Endothelial cell (in vitro differentiated cells): ENCODE results near the gene PTPN4. TPM values are rescaled to one million over a fixed set of nuclear protein-coding genes. Genes with fewer than 3 reads are reported as not detected.

Experiments
- DNase-seq: peaks from one replicate; pipeline ENCODE4 v3.0.0; 2021; ENCODE audit warnings: low spot score
- H3K27ac Mint-ChIP-seq: one replicate; pipeline ENCODE4 v1.8.0; 2021; ENCODE audit warnings: mixed read lengths, inconsistent platforms; ENCODE audit not compliant: unreplicated experiment
- H3K27me3 Mint-ChIP-seq: one replicate; pipeline ENCODE4 v1.8.0; 2021; ENCODE audit warnings: mild to moderate bottlenecking, moderate library complexity, mixed read lengths, inconsistent platforms; ENCODE audit not compliant: unreplicated experiment
- H3K36me3 Mint-ChIP-seq: one replicate; pipeline ENCODE4 v1.8.0; 2021; ENCODE audit warnings: mild to moderate bottlenecking, low read depth, mixed read lengths, inconsistent platforms; ENCODE audit not compliant: unreplicated experiment
- H3K4me1 Mint-ChIP-seq: one replicate; pipeline ENCODE4 v1.8.0; 2021; ENCODE audit warnings: mild to moderate bottlenecking, mixed read lengths, inconsistent platforms; ENCODE audit not compliant: unreplicated experiment
- H3K4me3 Mint-ChIP-seq: one replicate; pipeline ENCODE4 v1.8.0; 2021; ENCODE audit warnings: mild to moderate bottlenecking, mixed read lengths, inconsistent platforms; ENCODE audit not compliant: unreplicated experiment
- H3K9me3 Mint-ChIP-seq: one replicate; pipeline ENCODE4 v1.8.0; 2021; ENCODE audit warnings: mixed read lengths, inconsistent platforms; ENCODE audit not compliant: unreplicated experiment
- total RNA-seq: library from RNA; stranded (reverse); fragmentation: NEBNext Ultra II Directional; extraction: Animal tissue kit (Norgen Biotek cat#: 25700); gene quantifications from one replicate; pipeline ENCODE4 v1.2.1, GENCODE V29; 2021; ENCODE audit not compliant: unreplicated experiment
- TF ChIP-seq, protein P1 (sequence below): fragments of 200-600 bp; sonication (generic); IDR thresholded peaks from one replicate; pipeline ENCODE4 v1.5.0; 2021; ENCODE audit warnings: antibody characterized with exemption; ENCODE audit not compliant: unreplicated experiment

The PTPN4 gene
- total RNA-seq, 1 donor from 2014 or later = 51.0 TPM

DNA sequence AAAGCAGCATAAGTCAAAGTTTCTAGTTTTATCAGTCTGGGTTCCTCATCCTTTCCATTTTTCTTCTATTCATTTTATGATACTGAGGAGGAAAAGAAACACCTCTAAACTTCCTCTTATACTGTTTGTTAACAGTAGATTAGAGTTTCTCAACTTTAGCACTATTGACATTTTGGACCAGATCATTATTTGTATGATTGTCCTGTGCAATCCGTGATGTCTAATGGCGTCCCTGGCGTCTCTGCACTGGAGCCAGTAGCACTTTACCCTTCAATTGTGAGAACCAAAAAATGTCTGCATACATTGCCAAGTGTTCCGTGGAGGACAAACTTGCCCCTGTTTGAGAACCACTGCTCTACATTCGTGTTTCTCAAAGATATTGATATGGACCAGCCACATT lies 25.2 kb downstream of the PTPN4 start:
- no peak for DNase-seq
- H3K9me3 Mint-ChIP-seq = no peaks in the 10 kb centered on the region
- H3K4me1 Mint-ChIP-seq = peaks cover 13% of the 10 kb centered on the region
- peaks cover 2% of the 10 kb centered on the region for H3K27me3 Mint-ChIP-seq
- H3K4me3 Mint-ChIP-seq = no peak overlapping the region
- TF ChIP-seq, protein P1, sequence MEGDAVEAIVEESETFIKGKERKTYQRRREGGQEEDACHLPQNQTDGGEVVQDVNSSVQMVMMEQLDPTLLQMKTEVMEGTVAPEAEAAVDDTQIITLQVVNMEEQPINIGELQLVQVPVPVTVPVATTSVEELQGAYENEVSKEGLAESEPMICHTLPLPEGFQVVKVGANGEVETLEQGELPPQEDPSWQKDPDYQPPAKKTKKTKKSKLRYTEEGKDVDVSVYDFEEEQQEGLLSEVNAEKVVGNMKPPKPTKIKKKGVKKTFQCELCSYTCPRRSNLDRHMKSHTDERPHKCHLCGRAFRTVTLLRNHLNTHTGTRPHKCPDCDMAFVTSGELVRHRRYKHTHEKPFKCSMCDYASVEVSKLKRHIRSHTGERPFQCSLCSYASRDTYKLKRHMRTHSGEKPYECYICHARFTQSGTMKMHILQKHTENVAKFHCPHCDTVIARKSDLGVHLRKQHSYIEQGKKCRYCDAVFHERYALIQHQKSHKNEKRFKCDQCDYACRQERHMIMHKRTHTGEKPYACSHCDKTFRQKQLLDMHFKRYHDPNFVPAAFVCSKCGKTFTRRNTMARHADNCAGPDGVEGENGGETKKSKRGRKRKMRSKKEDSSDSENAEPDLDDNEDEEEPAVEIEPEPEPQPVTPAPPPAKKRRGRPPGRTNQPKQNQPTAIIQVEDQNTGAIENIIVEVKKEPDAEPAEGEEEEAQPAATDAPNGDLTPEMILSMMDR = no peak
- peaks cover 4% of the 10 kb centered on the region for H3K36me3 Mint-ChIP-seq
- no peak overlapping the region for H3K27ac Mint-ChIP-seq

DNA sequence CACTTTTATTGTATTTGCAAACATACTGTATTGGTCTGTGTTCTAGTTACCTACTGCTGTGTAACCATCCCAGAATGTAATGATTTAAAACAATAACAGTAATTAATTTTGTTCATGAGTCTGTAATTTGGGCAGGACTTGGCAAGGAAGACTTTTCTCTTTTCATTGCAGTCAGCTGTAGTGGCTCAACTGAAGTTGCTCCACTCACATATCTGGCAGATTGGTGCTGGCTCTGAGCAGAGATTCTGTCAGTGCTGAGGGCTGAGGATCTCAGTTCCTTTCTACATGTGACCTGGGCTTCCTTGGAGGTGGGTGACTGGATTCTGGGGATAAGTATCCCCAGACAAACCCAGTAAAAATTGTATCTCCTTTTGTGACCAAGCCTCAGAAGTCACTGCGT lies 26.6 kb downstream of the PTPN4 start:
- Mint-ChIP-seq H3K27ac (no peak overlapping the region), H3K9me3 (peaks cover 6% of the 10 kb centered on the region), H3K27me3 (peaks cover 2% of the 10 kb centered on the region), H3K4me3 (no peak overlapping the region), H3K36me3 (peaks cover 14% of the 10 kb centered on the region), H3K4me1 (peaks cover 13% of the 10 kb centered on the region)
- TF ChIP-seq, protein P1 = no peak
- DNase-seq = no peak

- peaks cover 13% of the 10 kb centered on the region for H3K9me3 Mint-ChIP-seq
- no peak for DNase-seq
- peaks cover 2% of the 10 kb centered on the region for H3K27me3 Mint-ChIP-seq
- H3K27ac Mint-ChIP-seq = no peak overlapping the region
- peaks cover under 1% of the 10 kb centered on the region for H3K4me1 Mint-ChIP-seq
- H3K36me3 Mint-ChIP-seq = peaks cover 32% of the 10 kb centered on the region
- TF ChIP-seq, protein P1 = no peak
- H3K4me3 Mint-ChIP-seq = no peak overlapping the region
Observed at GRCh38 chr2:119788752-119789151, 29.0 kb downstream of the PTPN4 start.

GRCh38 chr2:119790466-119790865 lies 30.7 kb downstream of the PTPN4 start:
- no peak overlapping the region for H3K4me3 Mint-ChIP-seq
- H3K4me1 Mint-ChIP-seq = no peaks in the 10 kb centered on the region
- TF ChIP-seq, protein P1 = no peak
- no peak overlapping the region for H3K27ac Mint-ChIP-seq
- DNase-seq = no peak
- H3K9me3 Mint-ChIP-seq = peaks cover 13% of the 10 kb centered on the region
- H3K36me3 Mint-ChIP-seq = peaks cover 38% of the 10 kb centered on the region
- H3K27me3 Mint-ChIP-seq = peaks cover 2% of the 10 kb centered on the region

DNA sequence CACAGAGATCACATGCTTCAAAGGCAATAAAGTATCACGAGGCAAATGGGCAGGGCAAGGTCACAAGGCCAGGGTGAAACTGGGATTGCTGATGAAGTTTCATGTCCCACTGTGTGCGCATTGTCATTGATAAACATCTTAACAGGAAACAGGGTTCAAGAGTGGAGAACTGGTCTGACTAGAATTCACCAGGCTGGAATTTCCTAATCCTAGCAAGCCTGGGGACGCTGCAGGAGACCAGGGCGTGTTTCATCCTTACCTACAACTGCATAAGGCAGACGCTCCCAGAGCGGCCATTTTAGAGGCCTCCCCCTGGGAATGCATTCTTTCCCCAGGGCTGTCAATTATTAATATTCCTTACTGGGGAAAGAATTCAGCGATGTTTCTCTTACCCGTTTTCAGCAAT lies 33.2 kb downstream of the PTPN4 start:
- no peaks in the 10 kb centered on the region for H3K4me1 Mint-ChIP-seq
- no peak for DNase-seq
- H3K9me3 Mint-ChIP-seq = peaks cover 13% of the 10 kb centered on the region
- H3K27me3 Mint-ChIP-seq = peaks cover 5% of the 10 kb centered on the region
- no peak overlapping the region for H3K27ac Mint-ChIP-seq
- peak overlapping the region; percentile 17 for H3K4me3 Mint-ChIP-seq
- TF ChIP-seq, protein P1 = no peak
- H3K36me3 Mint-ChIP-seq = peaks cover 38% of the 10 kb centered on the region
